GM21528 (cell line): Measurements from ENCODE around the gene TEX10.

Source experiments
- ATAC-seq: cut with Tn5 transposase; IDR thresholded peaks from one replicate; pipeline ENCODE4 v1.9.1; 2021; ENCODE audit warnings: mild to moderate bottlenecking, moderate library complexity; ENCODE audit not compliant: unreplicated experiment, low FRiP score

Gene TEX10

DNA sequence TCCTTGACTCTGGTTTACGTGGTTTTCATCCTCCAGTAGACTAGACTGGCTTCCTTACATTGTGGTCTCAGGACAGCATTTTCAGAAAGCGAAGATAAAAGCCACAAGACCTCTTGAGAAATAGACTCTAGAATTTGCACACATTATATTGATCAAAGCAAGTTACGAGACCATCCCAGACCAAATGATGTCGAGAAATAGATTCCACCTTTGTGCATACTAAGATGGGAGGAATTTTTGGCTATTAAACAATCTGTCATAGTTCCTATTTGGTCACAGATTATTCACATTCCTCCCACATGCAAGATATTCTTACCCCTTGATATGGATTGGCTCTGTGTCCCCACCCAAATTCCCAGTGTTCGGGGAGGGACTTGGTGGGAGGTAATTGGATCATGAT, 65.6 kb downstream of the TEX10 start:
- ATAC-seq: no peak

DNA sequence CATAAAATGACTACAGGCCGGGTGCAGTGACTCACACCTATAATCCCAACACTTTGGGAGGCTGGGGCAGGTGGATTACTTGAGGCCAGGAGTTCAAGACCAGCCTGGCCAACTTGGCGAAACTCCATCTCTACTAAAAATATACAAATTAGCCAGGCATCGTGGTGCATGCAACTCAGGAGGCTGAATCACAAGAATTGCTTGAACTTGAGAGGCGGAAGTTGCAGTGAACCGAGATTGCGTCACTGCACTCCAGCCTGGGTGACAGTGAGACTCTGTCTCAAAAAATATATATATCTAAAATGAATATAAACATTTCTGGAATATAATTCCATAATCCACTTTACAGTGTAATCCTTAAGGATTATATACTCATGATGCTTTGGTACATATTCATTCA, 66.5 kb downstream of the TEX10 start:
- ATAC-seq: no peak

- ATAC-seq: no peak
Measured at GRCh38 chr9:100285601-100286000, 67.1 kb downstream of the TEX10 start.

DNA sequence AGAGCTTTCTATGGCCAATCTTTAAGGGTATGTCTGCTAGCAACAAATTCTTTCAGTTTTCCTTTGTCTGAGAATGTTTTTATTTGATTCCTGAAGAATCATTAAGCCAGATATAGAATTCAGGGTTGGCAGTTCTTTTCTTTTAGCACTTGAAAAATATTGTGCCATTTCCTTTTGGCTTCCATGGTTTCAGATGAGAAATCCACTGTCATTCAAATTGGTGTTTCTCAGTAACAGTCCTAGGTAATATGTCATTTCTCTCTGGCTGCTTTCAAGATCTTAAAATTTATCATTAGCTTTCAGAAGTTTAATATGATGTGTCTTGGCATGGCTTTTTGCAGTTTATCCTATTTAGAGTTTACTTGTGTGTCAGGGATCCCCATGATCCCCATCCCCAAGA, 67.7 kb downstream of the TEX10 start:
- ATAC-seq: no peak

DNA sequence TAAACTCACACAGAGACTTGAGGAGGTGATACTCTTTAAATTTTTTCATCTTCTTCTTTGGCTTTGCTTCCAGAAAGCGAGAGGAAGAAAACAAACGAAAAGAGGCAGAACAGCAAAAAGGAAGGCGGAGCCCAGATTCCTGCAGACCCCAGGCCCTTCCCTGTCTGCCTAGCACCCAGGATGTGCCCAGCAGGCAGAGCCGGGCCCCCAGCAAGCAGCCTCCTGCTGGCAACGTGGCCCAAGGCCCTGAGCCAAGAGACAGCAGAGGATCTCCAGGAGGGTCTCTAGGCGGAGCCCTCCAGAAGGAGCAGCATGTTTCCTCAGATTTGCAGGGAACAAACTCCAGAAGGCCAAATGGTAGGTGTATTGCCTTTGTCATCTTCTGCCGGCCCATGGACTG, 68.5 kb downstream of the TEX10 start:
- no peak for ATAC-seq

DNA sequence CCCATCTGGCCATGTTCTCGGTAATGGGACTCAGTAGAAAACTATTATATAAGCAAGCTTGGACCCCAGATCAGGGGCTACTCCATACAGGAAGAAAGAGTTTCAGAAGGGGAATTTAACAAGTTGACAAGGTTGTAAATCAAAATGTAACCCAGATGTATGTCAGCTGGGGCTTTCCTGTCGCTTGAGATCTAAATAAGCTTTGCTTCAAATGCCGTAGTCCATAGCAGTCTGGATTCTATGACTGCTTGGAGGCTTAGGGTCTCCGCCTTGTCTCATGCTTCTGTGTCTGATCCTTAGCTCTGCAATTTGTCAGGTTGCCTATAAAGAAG, 70.4 kb downstream of the TEX10 start:
- no peak for ATAC-seq

DNA sequence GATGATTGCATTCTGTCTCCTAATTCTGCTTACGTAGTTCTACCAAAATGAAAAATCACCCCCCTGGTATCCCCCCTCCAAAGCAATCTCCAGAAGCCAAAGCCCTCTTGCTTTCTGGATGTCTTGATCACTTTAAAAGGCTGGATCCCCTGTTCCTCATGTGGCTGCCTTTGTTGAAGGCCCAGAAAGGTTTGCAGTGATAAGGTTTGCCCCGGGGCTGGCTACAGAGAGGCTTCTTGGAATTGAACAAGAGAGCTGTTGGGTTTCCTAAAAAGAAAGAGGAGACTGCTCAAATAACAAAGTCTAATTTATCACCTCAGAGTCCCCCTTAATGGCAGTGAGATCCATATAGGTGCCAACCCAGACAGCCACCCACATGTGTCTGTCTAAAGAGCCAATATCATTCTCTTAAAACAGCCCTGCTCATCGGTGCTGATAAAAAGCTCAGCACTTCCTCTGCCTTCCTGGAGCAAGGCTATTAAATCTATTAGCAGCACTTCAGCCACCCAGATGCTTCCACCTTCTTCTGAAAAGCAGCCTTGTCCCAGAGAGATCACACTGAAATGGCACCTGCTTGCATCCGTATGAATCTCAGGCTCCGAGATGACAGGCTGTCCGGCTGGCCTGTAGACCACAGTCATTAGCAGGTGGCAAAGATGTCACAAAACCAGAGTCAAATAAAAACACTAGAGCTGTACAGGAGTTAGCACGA, 70.9 kb downstream of the TEX10 start:
- ATAC-seq: no peak

GRCh38 chr9:100281066-100281465, 71.7 kb downstream of the TEX10 start:
- no peak for ATAC-seq

DNA sequence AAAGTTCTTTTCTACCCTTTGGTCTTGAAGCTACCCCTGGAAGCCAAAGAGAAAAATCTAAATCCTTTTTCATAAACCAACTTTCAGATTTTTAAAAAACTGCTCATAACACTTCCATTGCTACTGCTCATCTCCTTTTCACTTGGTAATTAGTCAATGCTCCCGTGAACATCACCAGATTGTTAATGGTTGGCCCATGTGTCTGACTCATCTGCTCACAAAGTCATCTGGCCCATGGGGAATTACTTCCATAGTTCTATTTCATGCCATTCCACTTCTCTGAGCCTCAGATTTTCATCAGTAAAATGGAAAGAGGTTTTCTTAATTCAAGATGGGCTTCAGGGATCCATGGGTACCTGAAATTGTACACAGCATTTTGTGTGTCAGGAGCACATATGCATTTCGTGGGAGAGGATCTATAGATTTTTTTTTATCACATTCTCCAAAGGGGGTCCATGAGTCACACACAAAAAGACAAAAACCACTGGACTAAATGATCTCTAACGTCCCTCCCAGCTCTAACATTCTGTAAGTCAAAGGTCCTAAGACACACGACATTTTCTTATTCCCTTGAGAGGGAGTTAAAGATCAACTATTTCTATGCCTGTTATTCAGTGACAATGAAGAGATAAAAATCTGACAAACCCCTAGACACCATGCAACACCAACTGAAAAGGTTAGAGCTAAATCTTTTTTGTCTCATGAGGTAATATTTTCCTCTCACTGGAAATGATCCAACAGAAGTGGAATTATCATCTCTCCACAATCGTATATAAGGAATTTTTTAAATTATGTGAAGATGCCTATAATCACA, 75.4 kb downstream of the TEX10 start:
- no peak for ATAC-seq

DNA sequence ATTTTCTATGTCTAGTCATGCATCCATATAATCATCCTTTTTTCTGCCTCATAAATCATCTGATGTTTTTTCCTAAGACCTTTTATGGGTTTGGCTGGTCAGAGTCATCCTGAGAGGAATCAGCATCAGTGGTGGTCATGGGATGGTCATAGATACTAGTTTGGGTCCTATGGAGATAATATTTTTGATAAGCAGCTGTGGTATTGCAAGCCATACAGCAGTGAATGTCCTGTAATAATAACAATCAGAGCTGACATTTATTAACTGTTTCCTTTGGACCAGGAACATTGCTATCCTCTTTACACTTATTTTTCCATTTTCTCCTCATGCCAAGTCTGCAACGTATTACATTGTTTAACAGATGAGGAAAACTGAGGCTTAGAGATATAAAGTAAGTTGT, 83.1 kb downstream of the TEX10 start:
- no peak for ATAC-seq

DNA sequence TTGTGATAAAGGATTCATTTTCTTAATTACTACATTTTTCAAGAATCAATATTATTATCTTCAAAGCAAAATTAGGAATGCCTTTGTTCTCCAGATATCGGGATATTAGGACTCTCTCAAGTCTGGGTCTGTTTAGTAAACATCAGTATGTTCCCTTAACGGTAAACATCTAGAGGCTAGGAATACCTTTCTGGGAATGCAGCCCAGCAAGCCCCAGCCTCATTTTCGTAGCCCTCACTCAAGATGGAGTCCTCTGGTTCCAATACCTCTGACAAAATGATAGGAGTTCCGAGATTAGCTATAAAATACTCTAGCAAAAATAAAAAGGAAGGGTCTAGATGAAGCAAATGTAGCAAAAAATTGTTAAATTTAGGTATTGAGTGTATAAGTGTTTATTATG, 84.5 kb downstream of the TEX10 start:
- ATAC-seq: no peak

- no peak for ATAC-seq
Measured at GRCh38 chr9:100267211-100267610, 85.5 kb downstream of the TEX10 start.
